ENCODE measurements around the gene CPA5. TPM values are rescaled to one million over a fixed set of nuclear protein-coding genes. Genes with fewer than 3 reads are reported as not detected.

The CPA5 gene
- total and polyA plus RNA-seq, 2 of the 8 experiments (the other 6 are each of a cell fraction or from before 2014, with no cell fraction given) = 0.12 TPM; not detected in 1

- no peak for TF ChIP-seq CHD7 (IDR thresholded peaks at IDR 0.05; ENCODE audit: insufficient replicate concordance, low read length)
- TF ChIP-seq CTBP2 (IDR thresholded peaks at IDR 0.05; ENCODE audit: borderline replicate concordance, insufficient read depth, insufficient read length, low read length) = no peak
These were observed 17.1 kb downstream of the CPA5 start (continued) for GRCh38 chr7:130361681-130362080.

Data from H1 (cell line).